ENCODE results near the gene TGFB3. TPM values are rescaled to one million over a fixed set of nuclear protein-coding genes. Genes with fewer than 3 reads are reported as not detected.

TGFB3 gene
- total RNA-seq, 1 experiment from 2014 or later: 1.6 TPM

GRCh38 chr14:75927564-75928087, 54.2 kb downstream of the TGFB3 start:
- Histone ChIP-seq H3K4me3 (replicated peaks in 1 of 2; ENCODE audit: low read depth in 1 of 2, low read length in 2 of 2) (no peak overlapping the region), H3K9ac (ENCODE audit: low read length) (no peak overlapping the region), H3K4me2 (ENCODE audit: low read length) (no peak overlapping the region), H3K4me1 (ENCODE audit: control insufficient read depth in 1 of 2, insufficient read depth in 2 of 2, low read length in 2 of 2) (no peaks in the 10 kb centered on the region), H3K27me3 (ENCODE audit: insufficient read depth, low read length) (no peaks in the 10 kb centered on the region), H3K9me2 (ENCODE audit: insufficient read depth) (no peaks in the 10 kb centered on the region), H3K79me2 (ENCODE audit: insufficient read depth, low read length) (no peaks in the 10 kb centered on the region), H3K9me3 (ENCODE audit: control insufficient read depth in 1 of 2, insufficient read depth in 1 of 2, low read depth in 1 of 2, low read length in 2 of 2) (no peaks in the 10 kb centered on the region), H4K20me1 (ENCODE audit: insufficient read depth) (no peaks in the 10 kb centered on the region), H2AFZ (ENCODE audit: low read depth, low read length, poor library complexity, severe bottlenecking) (no peak overlapping the region), H3K36me3 (ENCODE audit: control insufficient read depth in 1 of 2, insufficient read depth in 2 of 2, low read length in 2 of 2) (no peaks in the 10 kb centered on the region), H3K27ac (ENCODE audit: low read depth, low read length) (no peak overlapping the region)
- ChIA-PET CTCF (no interaction called here), POLR2A (no interaction called here), RAD21 (ENCODE audit: low non-redundant PET in 1 of 2, low total read pairs in 2 of 2, uncharacterized antibody in 2 of 2, unreplicated experiment in 2 of 2) (no interaction called here)
- TF ChIP-seq SRF (IDR thresholded peaks at IDR 0.05; ENCODE audit: low read depth): no peak
- no peak for TF ChIP-seq JUND (IDR thresholded peaks at IDR 0.05)
- TF ChIP-seq ATF3 (IDR thresholded peaks at IDR 0.05): no peak
- TF ChIP-seq YY1 (IDR thresholded peaks at IDR 0.05; ENCODE audit: extremely low read depth, insufficient replicate concordance, low read depth, low read length): no peak
- TF ChIP-seq CBX3 (IDR thresholded peaks at IDR 0.05; ENCODE audit: low read depth): no peak
- TF ChIP-seq MAX (IDR thresholded peaks at IDR 0.05): no peak
- TF ChIP-seq SP1 (IDR thresholded peaks at IDR 0.05; ENCODE audit: low read depth): no peak
- no peak for TF ChIP-seq ZNF274 (IDR thresholded peaks at IDR 0.05; ENCODE audit: low read depth, low read length)
- TF ChIP-seq CEBPB (IDR thresholded peaks at IDR 0.05; ENCODE audit: low read depth): no peak
- no peak for TF ChIP-seq POLR2AphosphoS5 (IDR thresholded peaks at IDR 0.05; ENCODE audit: low read depth, low read length)
- TF ChIP-seq EZH2 (IDR thresholded peaks at IDR 0.05): no peak
- TF ChIP-seq ZFX (IDR thresholded peaks at IDR 0.05): no peak
- no peak for TF ChIP-seq RAD21 (IDR thresholded peaks at IDR 0.05; ENCODE audit: low read depth)
- no peak for TF ChIP-seq EGR1 (IDR thresholded peaks at IDR 0.05; ENCODE audit: low read depth)
- TF ChIP-seq SIN3A (IDR thresholded peaks at IDR 0.05; ENCODE audit: low read depth): no peak
- TF ChIP-seq ZBTB33 (IDR thresholded peaks at IDR 0.05; ENCODE audit: extremely low read depth, insufficient replicate concordance, low read length): no peak
- ATAC-seq: no peak
- intact Hi-C loops (cut with micrococcal nuclease): no loop called here
- BruUV-seq (replicated peaks): no TSS peak
- no peak for DNase-seq (ENCODE audit: low read depth, low spot score)
